NK-92 (cell line): Measurements from ENCODE around the gene CAMK2D.

ENCODE experiments used
- DNase-seq: peaks from one replicate; lab custom pipeline; 2025; ENCODE audit not compliant: unreplicated experiment; lab: John Stamatoyannopoulos, UW

The CAMK2D gene

DNA sequence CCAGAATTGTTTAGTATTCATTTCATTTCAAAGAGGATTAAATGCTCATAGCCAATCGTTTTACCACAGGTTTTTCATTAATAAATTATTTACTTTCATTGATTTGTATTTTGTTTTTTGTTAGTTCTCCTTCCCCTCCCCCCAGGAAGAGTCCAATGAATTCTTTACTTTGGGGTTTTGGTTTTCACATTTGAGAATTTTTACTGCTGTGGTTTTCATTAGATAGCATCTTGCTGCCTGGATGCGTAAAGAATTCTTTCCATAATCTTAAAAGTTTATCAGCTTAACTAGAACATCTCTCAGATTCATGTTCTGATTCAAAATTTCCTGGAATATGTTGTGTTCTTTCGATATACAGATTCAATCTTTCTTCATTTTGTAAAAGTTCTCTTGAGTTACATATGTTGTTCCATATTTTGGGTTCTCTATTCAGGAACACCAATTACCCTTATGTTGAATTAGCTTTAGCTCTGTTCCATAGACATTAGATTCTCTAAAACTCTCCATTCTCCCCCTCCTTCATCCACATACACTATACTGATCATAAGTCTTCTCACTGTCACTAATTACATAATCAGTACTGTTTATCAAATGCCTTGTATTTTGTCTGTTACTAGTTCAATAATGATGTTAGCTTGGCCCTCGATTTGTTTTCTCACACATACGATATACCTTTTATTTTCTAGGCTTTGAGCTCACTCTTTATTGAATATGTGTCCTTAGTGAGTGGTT lies 184.4 kb downstream of the CAMK2D start:
- no peak for DNase-seq

GRCh38 chr4:113575401-113575800 lies 186.1 kb downstream of the CAMK2D start:
- no peak for DNase-seq

GRCh38 chr4:113574636-113575103 lies 186.9 kb downstream of the CAMK2D start:
- DNase-seq, result no peak

- no peak for DNase-seq
These were observed 188.9 kb downstream of the CAMK2D start for GRCh38 chr4:113572620-113573019.

GRCh38 chr4:113566015-113566795 lies 195.3 kb downstream of the CAMK2D start:
- DNase-seq, result no peak

GRCh38 chr4:113565702-113566012 lies 195.9 kb downstream of the CAMK2D start:
- DNase-seq, result no peak

GRCh38 chr4:113564493-113564892 lies 197.0 kb downstream of the CAMK2D start:
- DNase-seq, result no peak

GRCh38 chr4:113563691-113564378 lies 197.7 kb downstream of the CAMK2D start:
- DNase-seq, result no peak

- no peak for DNase-seq
These were observed 199.8 kb downstream of the CAMK2D start for GRCh38 chr4:113561758-113562157.

GRCh38 chr4:113561092-113561491 lies 200.4 kb downstream of the CAMK2D start:
- no peak for DNase-seq

DNA sequence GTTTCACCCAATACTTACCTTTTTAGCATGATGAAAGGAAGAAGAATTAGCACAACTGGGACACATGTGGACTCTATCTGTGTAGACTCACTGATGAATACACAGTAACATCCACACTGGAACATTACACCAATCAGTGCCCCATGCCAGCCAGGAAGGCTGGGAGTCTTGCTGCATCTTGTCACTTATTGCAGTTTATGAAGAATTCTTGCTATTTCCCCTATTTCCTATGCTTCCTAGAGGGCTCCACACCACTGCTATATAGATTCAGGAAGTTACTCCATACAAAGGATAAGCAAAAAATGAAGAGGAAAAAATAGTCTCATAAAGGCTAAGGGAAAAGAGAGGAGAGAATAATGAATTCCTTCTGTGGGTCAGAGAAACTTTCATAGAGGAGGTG lies 201.0 kb downstream of the CAMK2D start:
- no peak for DNase-seq

GRCh38 chr4:113559947-113560346 lies 201.6 kb downstream of the CAMK2D start:
- no peak for DNase-seq

GRCh38 chr4:113556382-113557134 lies 205.0 kb downstream of the CAMK2D start:
- DNase-seq, result no peak

DNA sequence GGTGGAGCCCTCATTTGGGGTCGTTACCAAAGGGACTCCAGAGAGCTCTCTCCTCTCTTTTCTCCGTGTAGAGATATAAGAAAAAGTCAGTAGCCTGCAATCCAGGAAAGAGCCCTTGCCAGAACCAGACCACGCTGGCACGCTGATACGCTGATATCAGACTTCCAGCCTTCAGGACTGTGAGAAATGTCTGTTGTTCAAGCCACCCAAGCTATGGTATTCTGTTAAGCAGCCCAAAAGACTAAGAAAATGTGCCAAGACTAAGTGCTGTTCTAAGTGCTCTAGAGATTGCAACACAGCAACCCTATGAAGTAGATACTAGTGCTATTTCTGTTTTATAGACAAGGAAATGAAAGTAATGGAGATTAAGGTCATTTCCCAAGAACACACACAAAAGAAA lies 205.7 kb downstream of the CAMK2D start:
- no peak for DNase-seq

GRCh38 chr4:113553082-113553481 lies 208.5 kb downstream of the CAMK2D start:
- DNase-seq, result no peak

DNA sequence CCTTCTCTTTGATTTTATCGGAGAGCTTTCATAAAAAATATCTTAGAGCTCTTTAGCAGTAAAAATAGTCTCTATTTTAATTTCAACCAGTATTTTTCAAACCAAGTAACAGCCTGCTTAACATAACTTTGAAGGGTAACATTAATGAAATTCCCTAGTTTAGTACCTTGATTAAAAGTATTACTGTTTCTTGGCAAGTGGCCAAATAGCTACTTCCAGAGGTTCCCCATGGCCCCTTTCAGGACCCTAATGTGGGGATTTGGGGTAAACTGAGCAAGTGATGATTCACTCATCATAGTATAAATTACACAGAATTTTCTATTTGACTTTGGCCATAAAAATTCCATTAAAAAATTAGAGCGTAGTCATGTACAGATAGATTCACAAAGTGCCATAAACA lies 211.0 kb downstream of the CAMK2D start:
- no peak for DNase-seq

GRCh38 chr4:113548303-113548702 lies 213.2 kb downstream of the CAMK2D start:
- no peak for DNase-seq

GRCh38 chr4:113547487-113548042 lies 214.0 kb downstream of the CAMK2D start:
- peak; percentile 7 for DNase-seq

GRCh38 chr4:113541933-113542332 lies 219.6 kb downstream of the CAMK2D start:
- no peak for DNase-seq

- DNase-seq, result no peak
These were observed 220.7 kb downstream of the CAMK2D start for GRCh38 chr4:113540859-113541258.

DNA sequence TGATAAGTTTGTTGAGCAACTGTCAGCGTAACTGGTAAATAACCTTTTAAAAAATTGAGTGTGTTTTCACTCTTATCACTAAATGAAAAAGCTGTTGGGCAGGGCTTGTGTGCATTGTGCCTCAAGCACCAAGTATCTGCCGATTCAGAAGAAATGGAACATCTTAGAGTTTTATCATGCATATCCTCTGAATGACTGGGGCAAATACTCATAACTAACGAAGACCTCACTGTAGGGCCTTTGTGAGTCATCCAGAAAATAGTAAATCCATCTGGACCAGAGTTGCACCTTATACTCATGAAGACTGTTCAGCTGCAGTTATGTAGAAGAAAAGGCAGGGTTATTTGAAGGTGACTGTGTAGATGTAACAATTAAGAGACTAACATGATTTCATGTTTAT lies 222.1 kb downstream of the CAMK2D start:
- DNase-seq, result no peak
